DND-41 (cell line): ENCODE data around the gene C6orf136.
A peak's percentile ranks its signal among the peaks of the same experiment; 100 is the strongest.
"Not testable (repeated sequence)": the region's sequence is repeated elsewhere in the genome, so short reads cannot be mapped to it uniquely, and the experiment has no call there.

Experiments
- ATAC-seq: fragments of 200-7000 bp; cut with Tn5 transposase; 3 replicates; pipeline ENCODE4 v1.9.1; 2021; ENCODE audit warnings: low read depth; ENCODE audit not compliant: insufficient read depth
- DNase-seq: peaks from one replicate; pipeline ENCODE4 v3.0.0-alpha.2; 2020
- H2AFZ ChIP-seq: 2 replicates; pipeline ENCODE4 v1.6.0; 2012; ENCODE audit warnings: low read depth, low read length
- H3K27ac ChIP-seq: 2 replicates; pipeline ENCODE4 v1.5.1; 2012; ENCODE audit warnings: low read length, inconsistent platforms
- H3K27me3 ChIP-seq: fragments of 200-600 bp; sonication (generic); 2 replicates; pipeline ENCODE4 v1.6.0; 2012; ENCODE audit warnings: low read length, mild to moderate bottlenecking, inconsistent platforms; ENCODE audit not compliant: insufficient read depth, poor library complexity
- H3K36me3 ChIP-seq: 2 replicates; pipeline ENCODE4 v1.5.1; 2012; ENCODE audit warnings: low read length, inconsistent platforms; ENCODE audit not compliant: insufficient read depth
- H3K4me1 ChIP-seq: 2 replicates; pipeline ENCODE4 v1.5.1; 2012; ENCODE audit warnings: mild to moderate bottlenecking, low read length; ENCODE audit not compliant: insufficient read depth
- H3K4me2 ChIP-seq: 2 replicates; pipeline ENCODE4 v1.6.0; 2012; ENCODE audit warnings: mild to moderate bottlenecking, moderate library complexity, low read length, inconsistent platforms; ENCODE audit not compliant: insufficient read depth
- H3K4me3 ChIP-seq, 2 experiments: fragments of 200-600 bp in 1 of 2; shearing (Covaris generic) in 1 of 2; 2 replicates each; pipeline ENCODE4 v1.5.1; 2012 to 2016; ENCODE audit warnings: inconsistent platforms in 2 of 2, low read length in 2 of 2, mild to moderate bottlenecking in 2 of 2, low read depth in 1 of 2, moderate library complexity in 1 of 2
- H3K79me2 ChIP-seq: 2 replicates; pipeline ENCODE4 v1.6.0; 2012; ENCODE audit warnings: low read length, inconsistent platforms; ENCODE audit not compliant: insufficient read depth
- H3K9ac ChIP-seq: 2 replicates; pipeline ENCODE4 v1.6.0; 2012; ENCODE audit warnings: low read depth, mild to moderate bottlenecking, inconsistent platforms, low read length, moderate library complexity
- H3K9me3 ChIP-seq: 2 replicates; pipeline ENCODE4 v1.5.1; 2012; ENCODE audit warnings: low read length, moderate library complexity, mild to moderate bottlenecking, inconsistent platforms; ENCODE audit not compliant: insufficient read depth, severe bottlenecking
- H4K20me1 ChIP-seq: 2 replicates; pipeline ENCODE4 v1.6.0; 2012; ENCODE audit warnings: low read length; ENCODE audit not compliant: insufficient read depth
- CTCF ChIP-seq: IDR thresholded peaks from 2 replicates; pipeline ENCODE4 v1.5.1; 2012; ENCODE audit warnings: borderline replicate concordance, low read length, moderate library complexity, mild to moderate bottlenecking; ENCODE audit not compliant: poor library complexity, severe bottlenecking; ENCODE audit errors: extremely low read depth
- EZH2 ChIP-seq: IDR thresholded peaks from 3 replicates; pipeline ENCODE4 v1.6.1; 2012; ENCODE audit warnings: borderline replicate concordance, low read depth, mild to moderate bottlenecking, moderate library complexity, low read length, inconsistent platforms; ENCODE audit not compliant: severe bottlenecking

The C6orf136 gene

GRCh38 chr6:30646450-30647241 lies at the start of gene C6orf136:
Gene C6orf136, plus strand, starts transcription at chr6:30647133. Its CDS starts 99 bp downstream, at chr6:30647232.
- H3K79me2 ChIP-seq, result peaks cover 62% of the 10 kb centered on the region
- peak; percentile 78 for ATAC-seq
- peak within 1 kb of the TSS; percentile 95 for H2AFZ ChIP-seq
- H4K20me1 ChIP-seq, result peaks cover 9% of the 10 kb centered on the region; the same call in 1 of the 2 replicates
- DNase-seq, result peak; percentile 95
- TF ChIP-seq EZH2, result no peak
- no peak for TF ChIP-seq CTCF
- H3K9me3 ChIP-seq, result no peaks in the 10 kb centered on the region
- peak within 1 kb of the TSS; percentile 68 for H3K4me2 ChIP-seq
- H3K4me3 ChIP-seq, result peak within 1 kb of the TSS; percentile 94 to 98
- peaks cover 59% of the 10 kb centered on the region for H3K36me3 ChIP-seq
- H3K4me1 ChIP-seq, result peaks cover 32% of the 10 kb centered on the region
- peak within 1 kb of the TSS; percentile 96 for H3K9ac ChIP-seq
- H3K27me3 ChIP-seq, result no peaks in the 10 kb centered on the region
- peak within 1 kb of the TSS; percentile 95 for H3K27ac ChIP-seq

GRCh38 chr6:30597315-30598144 lies 49.4 kb upstream of the C6orf136 start:
- TF ChIP-seq CTCF, result peak; percentile 89
- not testable (repeated sequence) for H3K79me2 ChIP-seq, H3K4me3 ChIP-seq, H3K27ac ChIP-seq, H3K4me2 ChIP-seq, H3K4me1 ChIP-seq, H3K9ac ChIP-seq, H3K9me3 ChIP-seq, H2AFZ ChIP-seq, H3K27me3 ChIP-seq
- peak; percentile 83 for DNase-seq
- Histone ChIP-seq H4K20me1 (peaks cover 29% of the 10 kb centered on the region), H3K36me3 (peaks cover 52% of the 10 kb centered on the region)
- ATAC-seq, result peak; percentile 82

GRCh38 chr6:30598912-30599624 lies 47.9 kb upstream of the C6orf136 start:
- ATAC-seq, result no peak

More at GRCh38 chr6:30598912-30599624, 47.9 kb upstream of the C6orf136 start:
- H3K9ac ChIP-seq, result no peak overlapping the region
- peaks cover 55% of the 10 kb centered on the region for H3K36me3 ChIP-seq
- H3K4me2 ChIP-seq, result no peak overlapping the region
- no peaks in the 10 kb centered on the region for H3K9me3 ChIP-seq
- peaks cover 38% of the 10 kb centered on the region for H4K20me1 ChIP-seq
- no peak for DNase-seq
- no peak for TF ChIP-seq CTCF
- TF ChIP-seq EZH2, result no peak
- no peaks in the 10 kb centered on the region for H3K4me1 ChIP-seq
- H3K4me3 ChIP-seq, result no peak overlapping the region
- no peak overlapping the region for H2AFZ ChIP-seq
- no peaks in the 10 kb centered on the region for H3K27me3 ChIP-seq
- no peak overlapping the region for H3K27ac ChIP-seq
- H3K79me2 ChIP-seq, result no peaks in the 10 kb centered on the region
